Panc1 (cell line): Measurements from ENCODE around the gene PCIF1.

Experiments used
- CTCF ChIP-seq: fragments of 450-650 bp; IDR thresholded peaks from 2 replicates; pipeline ENCODE4 v1.5.1; 2017; ENCODE audit warnings: mild to moderate bottlenecking
- POLR2AphosphoS5 ChIP-seq: IDR thresholded peaks from 2 replicates; pipeline ENCODE4 v1.6.1; 2012; ENCODE audit warnings: mild to moderate bottlenecking, low read depth, low read length, moderate library complexity
- SIN3A ChIP-seq: IDR thresholded peaks from 2 replicates; pipeline ENCODE4 v1.6.1; 2012; ENCODE audit warnings: low read depth, mild to moderate bottlenecking, low read length, moderate library complexity, borderline replicate concordance; ENCODE audit not compliant: insufficient read depth
- TCF7L2 ChIP-seq: IDR thresholded peaks from 2 replicates; pipeline ENCODE4 v1.6.1; 2011; ENCODE audit warnings: mild to moderate bottlenecking, low read depth, low read length, inconsistent platforms

GRCh38 chr20:45890077-45890984, 44.2 kb upstream of the PCIF1 start:
- TF ChIP-seq CTCF: peak; percentile 88
- TF ChIP-seq SIN3A: no peak
- no peak for TF ChIP-seq TCF7L2
- TF ChIP-seq POLR2AphosphoS5: no peak
